Measurements from ENCODE around the gene ETV6.
"Not testable (repeated sequence)": the region's sequence is repeated elsewhere in the genome, so short reads cannot be mapped to it uniquely, and the experiment has no call there.

Gene ETV6

DNA sequence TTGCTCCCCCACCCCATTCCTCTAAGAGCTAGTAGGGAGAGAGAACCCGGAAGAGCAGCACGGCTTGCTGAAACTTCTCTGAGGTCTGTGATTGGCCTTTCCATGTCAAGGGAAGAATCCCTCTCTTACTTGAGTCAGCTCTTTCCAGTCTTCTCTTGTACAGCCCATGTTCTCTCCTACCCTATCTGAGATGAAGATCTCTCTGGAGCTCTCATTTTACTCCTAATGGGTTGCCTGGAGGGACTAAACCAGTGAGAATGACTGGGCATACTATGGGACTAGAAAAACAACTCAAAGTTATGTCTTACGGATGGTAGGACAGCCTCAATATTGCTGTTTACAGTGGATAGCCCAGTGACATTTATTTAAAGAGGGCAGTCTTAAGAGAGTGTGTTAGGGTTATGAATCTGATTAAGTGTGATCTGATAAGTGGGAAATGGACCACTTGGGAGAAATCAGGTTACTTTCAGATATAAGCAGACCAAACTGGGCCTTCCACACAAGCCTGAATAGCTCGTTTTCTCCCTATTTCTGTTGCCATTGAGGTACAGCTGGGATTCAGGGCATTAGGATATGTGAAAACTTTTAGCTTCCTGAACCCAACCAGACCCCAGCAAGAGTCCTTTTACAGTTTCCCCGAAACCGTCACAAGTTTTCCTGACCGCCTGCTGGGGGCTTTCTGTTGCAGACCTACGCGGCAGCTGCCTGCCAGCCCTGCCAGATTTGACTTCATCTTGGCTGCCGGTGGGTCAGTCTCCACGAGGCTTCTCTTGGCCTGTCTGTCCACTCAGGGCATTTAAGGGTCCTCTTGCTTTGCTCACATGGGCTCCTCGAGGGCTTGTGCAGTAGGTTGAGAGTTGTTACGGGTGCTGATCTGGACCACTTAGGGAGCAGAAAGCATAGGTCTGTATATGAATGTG lies 16.9 kb downstream of the ETV6 start:
- DNase-seq (ENCODE audit: extremely low read depth in 1 of 2, low read depth in 1 of 2): no peak

- DNase-seq (ENCODE audit: extremely low read depth in 1 of 2, low read depth in 1 of 2): no peak
Measured at GRCh38 chr12:11667171-11667570, 17.7 kb downstream of the ETV6 start.

DNA sequence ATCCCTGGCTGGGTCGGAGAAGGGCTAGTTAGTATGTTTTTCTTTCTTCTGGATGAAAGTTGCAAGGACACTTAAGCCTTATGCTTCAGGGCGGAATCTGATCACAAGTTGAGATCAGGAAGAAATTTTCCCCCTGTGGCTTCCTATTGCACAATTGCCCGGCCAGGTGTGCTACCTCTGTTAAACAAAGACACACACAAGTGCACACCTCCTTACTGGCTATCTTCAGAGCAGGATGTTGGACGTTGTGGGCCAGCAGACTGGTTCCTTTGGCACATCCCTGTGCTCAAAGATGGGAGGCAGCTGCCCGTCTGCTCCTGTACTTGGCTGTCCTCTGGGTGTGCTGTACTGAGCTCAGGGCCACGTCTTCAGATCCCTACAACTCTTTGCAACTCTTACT lies 19.1 kb downstream of the ETV6 start:
- no peak for DNase-seq (ENCODE audit: extremely low read depth in 1 of 2, low read depth in 1 of 2)

DNA sequence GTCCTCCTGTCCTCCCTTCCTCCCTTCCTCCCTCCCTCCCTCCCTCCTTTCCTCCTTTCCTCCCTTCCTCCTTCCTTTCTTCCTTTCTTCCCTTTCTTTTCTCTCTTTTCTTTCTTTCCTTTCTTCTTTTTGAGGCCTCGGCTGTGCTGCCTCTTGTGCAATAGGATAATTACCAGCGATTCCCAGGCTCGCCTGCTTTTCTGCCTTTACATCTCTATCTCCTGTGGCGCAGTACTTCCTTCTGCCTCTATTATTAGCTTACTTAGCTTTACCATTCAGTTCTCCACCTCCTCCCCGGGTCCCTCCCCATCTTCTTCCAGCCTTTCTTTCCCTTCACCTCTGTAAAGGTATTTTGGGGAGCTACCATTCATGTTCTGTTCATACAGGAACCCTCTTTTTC lies 19.9 kb downstream of the ETV6 start:
- DNase-seq (ENCODE audit: extremely low read depth in 1 of 2, low read depth in 1 of 2): no peak

DNA sequence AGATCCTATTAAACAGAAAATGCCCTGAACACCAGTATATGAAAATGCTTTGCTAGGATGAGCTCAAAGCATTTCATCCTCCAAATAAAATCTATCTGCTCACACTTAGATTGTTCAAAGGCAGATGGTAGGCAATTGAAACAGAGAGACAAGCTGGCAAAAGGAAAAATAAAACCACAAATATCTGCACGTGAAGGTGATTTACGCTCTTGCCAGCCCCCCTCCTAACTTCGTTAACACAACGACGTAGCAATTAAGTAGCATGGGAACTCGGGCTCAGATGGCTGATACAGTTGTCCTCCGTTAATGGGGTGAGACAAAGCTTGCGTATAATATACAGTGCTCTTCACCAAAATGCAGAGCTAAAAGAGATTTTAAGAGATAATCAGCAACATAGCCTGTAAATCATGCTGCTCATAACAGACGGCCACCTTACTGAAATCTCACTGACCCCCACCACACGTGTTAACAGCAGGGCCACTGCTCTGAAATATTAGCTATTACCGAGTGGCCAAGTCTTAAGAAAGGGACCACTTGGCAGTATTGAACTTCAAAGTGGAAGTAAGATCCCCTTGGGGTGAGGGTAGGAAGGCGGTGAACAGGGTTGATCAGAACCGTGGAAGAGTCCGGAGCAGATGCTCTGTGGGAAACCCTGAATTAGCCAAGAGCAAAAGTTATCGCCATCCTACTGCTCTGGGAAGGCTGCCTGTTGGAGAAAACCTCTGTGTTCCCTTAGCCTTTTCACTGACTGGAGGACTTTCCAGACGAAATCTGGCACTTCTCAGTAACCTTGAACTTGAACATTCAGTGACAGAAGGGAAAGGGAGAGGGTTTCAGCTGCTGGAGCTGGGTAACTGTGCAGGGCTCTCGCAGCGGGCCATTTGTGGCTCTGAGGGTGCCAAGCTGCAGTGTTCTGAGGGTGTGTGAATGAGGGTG lies 23.1 kb downstream of the ETV6 start:
- DNase-seq (ENCODE audit: extremely low read depth in 1 of 2, low read depth in 1 of 2): no peak

DNA sequence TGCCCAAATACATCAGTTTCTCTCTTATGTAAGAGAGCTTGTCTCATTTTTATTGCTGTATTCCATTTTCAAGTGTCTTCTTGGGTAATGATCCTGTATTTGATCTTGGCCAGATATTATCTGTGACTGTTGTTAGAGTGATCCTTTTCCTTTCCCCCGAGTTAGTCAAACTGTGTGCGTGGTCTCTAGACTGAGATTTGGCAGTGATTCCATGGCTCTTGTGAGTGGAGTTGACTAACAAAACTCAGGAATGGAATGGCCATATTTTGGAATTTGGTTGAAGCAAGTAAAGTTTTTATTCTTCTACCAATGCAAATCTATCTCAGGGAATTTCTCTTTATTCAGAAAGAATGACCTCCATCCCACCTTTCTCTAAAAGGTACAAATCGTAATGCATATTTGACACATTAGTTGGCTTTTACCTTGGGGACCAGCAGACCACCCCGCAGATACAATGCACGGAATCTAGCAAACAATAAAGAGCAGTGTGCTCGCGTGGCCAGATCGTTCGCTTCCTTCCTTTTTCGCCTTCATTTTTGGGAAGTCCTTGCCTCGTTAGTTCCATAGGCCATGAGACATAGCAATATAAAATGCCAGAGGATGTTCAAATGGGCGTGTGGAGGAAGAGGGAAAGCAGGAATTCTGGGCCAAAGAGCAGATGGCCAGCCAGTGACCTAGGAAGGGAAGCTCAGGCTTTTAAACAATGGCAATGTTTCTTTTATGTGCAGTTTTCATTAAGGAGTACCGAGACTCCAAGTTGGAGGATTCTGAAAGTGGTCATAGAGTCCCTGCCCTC lies 24.4 kb downstream of the ETV6 start:
- no peak for DNase-seq (ENCODE audit: extremely low read depth in 1 of 2, low read depth in 1 of 2)

GRCh38 chr12:11674894-11675390 lies 25.5 kb downstream of the ETV6 start:
- DNase-seq (ENCODE audit: extremely low read depth in 1 of 2, low read depth in 1 of 2): no peak

- no peak for DNase-seq (ENCODE audit: extremely low read depth in 1 of 2, low read depth in 1 of 2)
Measured at GRCh38 chr12:11676052-11676451, 26.6 kb downstream of the ETV6 start.

DNA sequence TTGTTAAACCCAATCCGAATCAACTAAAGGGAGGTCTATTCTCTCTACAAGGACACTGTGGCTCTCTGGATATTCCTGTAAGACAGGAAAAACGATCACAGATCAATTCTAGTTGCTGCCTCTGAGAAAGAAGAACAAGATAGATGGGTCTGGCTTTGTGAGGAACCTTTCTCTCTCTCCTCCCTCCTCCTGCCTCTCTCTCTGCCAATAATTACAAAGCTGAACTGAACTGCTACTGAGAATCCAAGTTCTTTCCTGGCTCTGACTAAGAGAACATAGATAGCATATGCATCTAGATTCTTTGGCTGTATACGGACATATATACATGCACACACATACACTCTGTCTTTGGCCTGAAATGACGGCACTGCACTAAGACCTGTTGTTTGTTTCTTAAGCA lies 27.6 kb downstream of the ETV6 start:
- no peak for DNase-seq (ENCODE audit: extremely low read depth in 1 of 2, low read depth in 1 of 2)

GRCh38 chr12:11677752-11678151 lies 28.3 kb downstream of the ETV6 start:
- no peak for DNase-seq (ENCODE audit: extremely low read depth in 1 of 2, low read depth in 1 of 2)

GRCh38 chr12:11678781-11679180 lies 29.3 kb downstream of the ETV6 start:
- no peak for DNase-seq (ENCODE audit: extremely low read depth in 1 of 2, low read depth in 1 of 2)

DNA sequence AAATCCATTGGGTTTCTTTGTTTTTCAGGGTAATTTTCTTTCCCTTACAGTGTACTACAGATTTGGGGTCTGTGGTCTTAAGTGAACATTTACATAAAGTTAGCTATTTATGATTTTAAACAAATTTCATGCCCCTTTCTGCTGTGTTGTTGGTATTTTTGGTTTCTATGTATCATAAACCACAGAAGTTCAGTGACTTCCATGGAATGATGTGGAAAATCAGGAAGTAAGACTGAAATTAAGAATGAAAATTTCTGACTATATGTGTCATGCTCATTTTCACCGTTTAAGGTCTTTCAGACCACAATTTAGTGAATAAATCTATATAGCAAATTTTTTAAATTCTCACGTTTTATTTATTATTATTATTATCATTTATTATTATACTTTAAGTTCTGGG lies 31.7 kb downstream of the ETV6 start:
- DNase-seq (ENCODE audit: extremely low read depth in 1 of 2, low read depth in 1 of 2): no peak

GRCh38 chr12:11681695-11682094 lies 32.2 kb downstream of the ETV6 start:
- not testable (repeated sequence) for DNase-seq (ENCODE audit: extremely low read depth in 1 of 2, low read depth in 1 of 2)

DNA sequence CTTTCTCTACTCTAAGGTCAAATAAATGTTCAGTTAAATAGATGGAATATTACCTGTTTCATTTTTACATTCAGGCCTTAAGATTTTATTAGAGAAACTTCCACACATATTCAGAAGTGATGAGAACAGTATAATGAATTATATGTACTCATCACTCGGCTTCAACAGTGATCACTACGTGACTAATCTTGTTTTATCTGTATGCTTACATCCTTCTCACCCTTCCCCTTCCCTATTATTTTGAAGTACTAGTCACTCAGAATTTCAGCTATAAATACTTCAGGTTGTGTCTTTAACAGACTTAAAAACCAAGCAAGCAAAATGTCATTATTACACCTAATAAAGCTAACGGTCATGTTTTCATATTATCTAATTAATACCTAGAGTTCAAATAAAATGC lies 34.9 kb downstream of the ETV6 start:
- no peak for DNase-seq (ENCODE audit: extremely low read depth in 1 of 2, low read depth in 1 of 2)

- no peak for DNase-seq (ENCODE audit: extremely low read depth in 1 of 2, low read depth in 1 of 2)
Measured at GRCh38 chr12:11684811-11685210, 35.3 kb downstream of the ETV6 start.

- no peak for DNase-seq (ENCODE audit: extremely low read depth in 1 of 2, low read depth in 1 of 2)
Measured at GRCh38 chr12:11685316-11685715, 35.8 kb downstream of the ETV6 start.

- no peak for DNase-seq (ENCODE audit: extremely low read depth in 1 of 2, low read depth in 1 of 2)
Measured at GRCh38 chr12:11685716-11686115, 36.2 kb downstream of the ETV6 start.

- no peak for DNase-seq (ENCODE audit: extremely low read depth in 1 of 2, low read depth in 1 of 2)
Measured at GRCh38 chr12:11686120-11686519, 36.6 kb downstream of the ETV6 start.

GRCh38 chr12:11687528-11687927 lies 38.1 kb downstream of the ETV6 start:
- no peak for DNase-seq (ENCODE audit: extremely low read depth in 1 of 2, low read depth in 1 of 2)

- no peak for DNase-seq (ENCODE audit: extremely low read depth in 1 of 2, low read depth in 1 of 2)
Measured at GRCh38 chr12:11688379-11688778, 38.9 kb downstream of the ETV6 start.

- DNase-seq (ENCODE audit: extremely low read depth in 1 of 2, low read depth in 1 of 2): no peak
Measured at GRCh38 chr12:11688831-11689230, 39.4 kb downstream of the ETV6 start.
